Neutrophil (primary cell): ENCODE results near the gene WDR64.

Source experiments
- H3K27ac ChIP-seq: fragments of 200-600 bp; sonication (generic); 2 replicates; pipeline ENCODE4 v1.5.1; 2016; ENCODE audit warnings: mild to moderate bottlenecking, moderate library complexity
- H3K27me3 ChIP-seq: fragments of 200-600 bp; sonication (generic); 2 replicates; pipeline ENCODE4 v1.6.0; 2016; ENCODE audit warnings: mild to moderate bottlenecking
- H3K36me3 ChIP-seq: fragments of 200-600 bp; sonication (generic); 2 replicates; pipeline ENCODE4 v1.5.1; 2017
- H3K4me1 ChIP-seq, 2 experiments: fragments of 200-600 bp in 1 of 2; sonication (generic) in 1 of 2; 1 replicate in 1 of 2; 2 replicates in 1 of 2; pipeline versions ENCODE4 v1.5.1 to v1.6.1; 2013 to 2016; ENCODE audit warnings: low read depth in 1 of 2, low read length in 1 of 2, mild to moderate bottlenecking in 1 of 2, moderate library complexity in 1 of 2; ENCODE audit not compliant: control insufficient read depth in 1 of 2, insufficient read depth in 1 of 2
- H3K4me3 ChIP-seq, 2 experiments: fragments of 200-600 bp in 1 of 2; sonication (generic) in 1 of 2; 1 replicate in 1 of 2; 2 replicates in 1 of 2; pipeline ENCODE4 v1.5.1; 2013 to 2016; ENCODE audit warnings: low read depth in 1 of 2, low read length in 1 of 2, mild to moderate bottlenecking in 1 of 2, moderate library complexity in 1 of 2
- H3K9me3 ChIP-seq: fragments of 200-600 bp; sonication (generic); 2 replicates; pipeline ENCODE4 v1.5.1; 2016
- CTCF ChIP-seq: fragments of 200-600 bp; sonication (generic); IDR thresholded peaks from 2 replicates; pipeline ENCODE4 v1.5.1; 2016; ENCODE audit warnings: antibody characterized with exemption

Gene WDR64

GRCh38 chr1:241608379-241609033, 43.6 kb upstream of the WDR64 start:
- no peaks in the 10 kb centered on the region for H3K27me3 ChIP-seq
- H3K27ac ChIP-seq: no peak overlapping the region
- H3K9me3 ChIP-seq: no peaks in the 10 kb centered on the region
- peaks cover 3 to 18% of the 10 kb centered on the region in 2 experiments for H3K4me1 ChIP-seq
- H3K4me3 ChIP-seq: no peak overlapping the region
- H3K36me3 ChIP-seq: no peaks in the 10 kb centered on the region
- TF ChIP-seq CTCF: no peak

GRCh38 chr1:241610056-241610815, 41.8 kb upstream of the WDR64 start:
- no peaks in the 10 kb centered on the region for H3K36me3 ChIP-seq
- no peaks in the 10 kb centered on the region for H3K9me3 ChIP-seq
- no peak overlapping the region for H3K4me3 ChIP-seq
- H3K27me3 ChIP-seq: no peaks in the 10 kb centered on the region
- H3K27ac ChIP-seq: no peak overlapping the region
- no peak for TF ChIP-seq CTCF
- peaks cover 2 to 19% of the 10 kb centered on the region in 2 experiments for H3K4me1 ChIP-seq

GRCh38 chr1:241611063-241611462, 41.0 kb upstream of the WDR64 start:
- no peaks in the 10 kb centered on the region for H3K36me3 ChIP-seq
- no peaks in the 10 kb centered on the region for H3K9me3 ChIP-seq
- H3K27me3 ChIP-seq: no peaks in the 10 kb centered on the region
- H3K4me1 ChIP-seq: peaks cover 6 to 27% of the 10 kb centered on the region in 2 experiments
- TF ChIP-seq CTCF: peak; percentile 67
- no peak overlapping the region for H3K4me3 ChIP-seq
- no peak overlapping the region for H3K27ac ChIP-seq

GRCh38 chr1:241611736-241612135, 40.3 kb upstream of the WDR64 start:
- Histone ChIP-seq H3K9me3 (no peaks in the 10 kb centered on the region), H3K27ac (no peak overlapping the region), H3K4me3 (no peak overlapping the region), H3K4me1 (peaks cover 12 to 33% of the 10 kb centered on the region in 2 experiments), H3K27me3 (no peaks in the 10 kb centered on the region), H3K36me3 (no peaks in the 10 kb centered on the region)
- no peak for TF ChIP-seq CTCF

- no peak overlapping the region for H3K27ac ChIP-seq
Observed at GRCh38 chr1:241612533-241613477, 39.3 kb upstream of the WDR64 start.

More at GRCh38 chr1:241612533-241613477, 39.3 kb upstream of the WDR64 start:
- Histone ChIP-seq H3K4me1 (peaks cover 12 to 33% of the 10 kb centered on the region in 2 experiments), H3K4me3 (no peak overlapping the region), H3K27me3 (no peaks in the 10 kb centered on the region), H3K9me3 (no peaks in the 10 kb centered on the region), H3K36me3 (no peaks in the 10 kb centered on the region)
- no peak for TF ChIP-seq CTCF
